A549 (cell line): ENCODE results near the gene MRPS31. TPM values are rescaled to one million over a fixed set of nuclear protein-coding genes. Genes with fewer than 3 reads are reported as not detected.

Experiments used
- ATAC-seq, 2 experiments: fragments of 200-7000 bp in 1 of 2; fragments of >200 bp in 1 of 2; cut with Nextera tagmentation in 1 of 2; cut with Tn5 transposase in 1 of 2; 3 replicates each; pipeline versions ENCODE4 v1.8.0 to v1.9.1; 2018 to 2020; ENCODE audit warnings: mild to moderate bottlenecking in 1 of 2, moderate library complexity in 1 of 2
- CTCF ChIA-PET: fragments of 300-600 bp; sonication (Branson Sonifier 250); formaldehyde crosslinking; extraction: SDS; loops from one replicate; lab custom pipeline; 2021; ENCODE audit warnings: antibody characterized with exemption, inconsistent platforms; lab: Yijun Ruan, JAX
- POLR2A ChIA-PET: fragments of 350-600 bp; formaldehyde crosslinking; extraction: SDS; loops from one replicate; lab custom pipeline; 2021; ENCODE audit warnings: antibody characterized with exemption, inconsistent platforms; lab: Yijun Ruan, JAX
- DNase-seq, 2 experiments: peaks; one replicate each; pipeline versions ENCODE4 v3.0.0 to v3.0.0-alpha.2; 2011 to 2016; ENCODE audit warnings: low read depth in 1 of 2, low spot score in 1 of 2
- FAIRE-seq: peaks from 2 replicates; lab custom pipeline; 2011; peaks lifted over from hg19 to GRCh38; lab: Jason Lieb, UNC
- H3K27ac ChIP-seq, 2 experiments: fragments of >200 bp; sonication (Bioruptor Twin); formaldehyde crosslinking; 3 replicates each; pipeline ENCODE4 v1.5.1; 2016 to 2017
- H3K4me1 ChIP-seq: fragments of >200 bp; sonication (Bioruptor Twin); formaldehyde crosslinking; 3 replicates; pipeline ENCODE4 v1.6.1; 2016
- H3K4me2 ChIP-seq: fragments of >200 bp; sonication (Bioruptor Twin); formaldehyde crosslinking; 3 replicates; pipeline ENCODE4 v1.6.1; 2016
- H3K4me3 ChIP-seq: fragments of >200 bp; sonication (Bioruptor Twin); formaldehyde crosslinking; 3 replicates; pipeline ENCODE4 v1.5.1; 2016
- H3K9me3 ChIP-seq: fragments of >200 bp; sonication (Bioruptor Twin); formaldehyde crosslinking; 3 replicates; pipeline ENCODE4 v1.6.1; 2016
- EHMT2 ChIP-seq: fragments of 200-600 bp; sonication (generic); IDR thresholded peaks from 2 replicates; pipeline ENCODE4 v1.6.1; 2016; ENCODE audit warnings: antibody characterized with exemption, low read depth, mild to moderate bottlenecking, moderate library complexity
- ESRRA ChIP-seq: fragments of 150-350 bp; IDR thresholded peaks from 2 replicates; pipeline ENCODE4 v1.6.1; 2014; ENCODE audit warnings: mild to moderate bottlenecking, low read length, borderline replicate concordance
- GATA3 ChIP-seq: IDR thresholded peaks from 2 replicates; pipeline ENCODE4 v1.6.1; 2012; ENCODE audit warnings: borderline replicate concordance
- HDAC2 ChIP-seq: fragments of 200-600 bp; sonication (generic); IDR thresholded peaks from 2 replicates; pipeline ENCODE4 v1.6.1; 2016
- HOXA7 ChIP-seq: fragments of 250-450 bp; sonication (Bioruptor Pico); IDR thresholded peaks from 2 replicates; pipeline ENCODE4 v1.5.0; 2020; ENCODE audit warnings: mild to moderate bottlenecking, moderate library complexity
- HOXB5 ChIP-seq: fragments of 250-450 bp; sonication (Bioruptor Pico); IDR thresholded peaks from 2 replicates; pipeline ENCODE4 v1.5.0; 2020; ENCODE audit warnings: mild to moderate bottlenecking, moderate library complexity
- MAFK ChIP-seq: fragments of 450-650 bp; IDR thresholded peaks from 2 replicates; pipeline ENCODE4 v1.6.1; 2014; ENCODE audit not compliant: partially characterized antibody
- MAZ ChIP-seq: fragments of 150-350 bp; IDR thresholded peaks from 2 replicates; pipeline ENCODE4 v1.6.1; 2014; ENCODE audit warnings: antibody characterized with exemption, low read depth, low read length, borderline replicate concordance
- MYC ChIP-seq: IDR thresholded peaks from 2 replicates; pipeline ENCODE4 v1.6.1; 2012; ENCODE audit warnings: mild to moderate bottlenecking, inconsistent platforms, low read length, improper control_type of control experiment, borderline replicate concordance
- NFE2L2 ChIP-seq: fragments of 150-350 bp; conservative IDR thresholded peaks from 2 replicates; pipeline ENCODE4 v1.6.1; 2014; ENCODE audit warnings: low read length
- RAD21 ChIP-seq, 2 experiments: fragments of >200 bp in 1 of 2; sonication (Bioruptor Twin) in 1 of 2; formaldehyde crosslinking in 1 of 2; IDR thresholded peaks in 1 of 2; conservative IDR thresholded peaks in 1 of 2; 2 replicates in 1 of 2; 3 replicates in 1 of 2; pipeline ENCODE4 v1.6.1; 2012 to 2018; ENCODE audit warnings: inconsistent platforms in 1 of 2
- RARB ChIP-seq: fragments of 250-450 bp; sonication (Bioruptor Pico); IDR thresholded peaks from 2 replicates; pipeline ENCODE4 v1.8.0; 2021; ENCODE audit warnings: mild to moderate bottlenecking, moderate library complexity
- SREBF2 ChIP-seq: fragments of 450-650 bp; IDR thresholded peaks from 2 replicates; pipeline ENCODE4 v1.6.1; 2014; ENCODE audit warnings: mild to moderate bottlenecking, moderate library complexity
- ZC3H11A ChIP-seq: fragments of 450-650 bp; IDR thresholded peaks from 2 replicates; pipeline ENCODE4 v1.6.1; 2014; ENCODE audit warnings: antibody characterized with exemption, mild to moderate bottlenecking
- ZFP36 ChIP-seq: fragments of 450-650 bp; IDR thresholded peaks from 2 replicates; pipeline ENCODE4 v1.6.1; 2014; ENCODE audit warnings: borderline replicate concordance; ENCODE audit not compliant: partially characterized antibody
- ZNF302 ChIP-seq: fragments of 250-450 bp; sonication (Bioruptor Pico); IDR thresholded peaks from 2 replicates; pipeline ENCODE4 v1.9.0; 2021; ENCODE audit warnings: inconsistent platforms, mild to moderate bottlenecking, moderate library complexity
- ZSCAN20 ChIP-seq: fragments of 250-450 bp; sonication (Bioruptor Pico); IDR thresholded peaks from 2 replicates; pipeline ENCODE4 v1.8.0; 2022; ENCODE audit warnings: mild to moderate bottlenecking, moderate library complexity
- WGBS: methylation state at CpG from one replicate; pipeline ENCODE4 v1.1.6; 2017; ENCODE audit errors: missing lambda C conversion rate; 5-methylcytosine and 5-hydroxymethylcytosine counted together
- polyA plus RNA-seq, 4 experiments: library from polyadenylated mRNA; depleted of rRNA in 3 of 4; stranded (reverse); fragments of >200 nt; fragmentation: RNase III in 1 of 4; extraction: RNeasy Plus Mini Kit Qiagen cat#74134 plus additional on column Dnase treatment in 1 of 4; gene quantifications; 2 replicates in 3 of 4; 3 replicates in 1 of 4; pipeline ENCODE4 v1.2.3, GENCODE V29; 2011 to 2017
- small RNA-seq, 6 experiments: library from RNA; depleted of rRNA; stranded (forward); fragments of <200 nt; gene quantifications; one replicate each; pipeline ENCODE3, GENCODE V24; 2012
- TF ChIP-seq, protein P1 (sequence below): fragments of 450-650 bp; IDR thresholded peaks from 2 replicates; pipeline ENCODE4 v1.6.1; 2014; ENCODE audit warnings: antibody characterized with exemption

MRPS31 gene
- polyA plus RNA-seq, 2 of the 4 experiments (the other 2 are of a cell fraction) = 14.2 to 30.3 TPM

DNA sequence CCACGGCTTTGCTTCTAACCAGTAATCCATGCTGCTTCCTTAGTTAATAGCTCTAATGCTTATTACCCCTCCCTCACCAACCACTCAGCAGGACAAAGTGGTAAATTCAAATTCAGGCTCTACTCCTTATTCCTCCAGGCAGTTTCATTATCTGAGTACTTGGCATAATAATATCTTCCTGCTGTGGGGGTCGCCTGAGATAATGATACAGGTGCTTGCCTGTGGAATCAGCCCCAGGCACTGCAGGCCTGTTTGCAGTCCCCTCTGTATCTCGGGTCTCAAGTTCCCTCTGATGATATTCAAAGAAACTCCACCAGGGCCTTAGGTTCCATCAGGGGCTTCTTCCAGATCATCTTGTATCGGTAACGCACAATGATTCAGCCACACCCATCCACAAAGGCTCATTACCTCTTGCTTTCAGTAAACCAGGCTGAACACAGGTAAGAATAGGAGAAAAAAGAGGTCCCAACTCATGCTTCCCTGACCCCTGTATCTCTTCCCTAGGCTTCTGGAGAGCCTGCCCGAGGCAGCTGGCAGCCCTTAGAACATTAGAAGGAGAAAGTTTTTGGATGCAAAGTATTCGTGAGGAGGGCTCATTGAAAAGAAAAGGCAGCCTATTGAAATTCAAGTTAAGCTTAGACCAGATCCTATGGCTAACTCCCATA, 90.2 kb downstream of the MRPS31 start:
- ChIA-PET POLR2A (no interaction called here), CTCF (interaction anchor here (0.6 to 8.7 kb wide), 6 partner anchors 7 to 910 kb away, joined by 3 to 56 read pairs (median 4); no protein-coding TSS in a partner anchor)
- no peak overlapping the region for H3K27ac ChIP-seq
- no peak overlapping the region for H3K4me2 ChIP-seq
- DNase-seq (no peak), ATAC-seq (no peak), FAIRE-seq (no peak)
- H3K4me1 ChIP-seq = no peaks in the 10 kb centered on the region
- no peak for TF ChIP-seq ZC3H11A
- TF ChIP-seq RARB = no peak
- no peak for TF ChIP-seq ZSCAN20 (CRISPR knock-in tag)
- no peak for TF ChIP-seq HOXA7 (CRISPR knock-in tag)
- no peak for TF ChIP-seq ESRRA
- TF ChIP-seq RAD21 (conservative IDR thresholded peaks at IDR 0.05 in 1 of 2, IDR thresholded peaks at IDR 0.05 in 1 of 2) = no peak
- no peak for TF ChIP-seq HDAC2
- TF ChIP-seq, protein P1, sequence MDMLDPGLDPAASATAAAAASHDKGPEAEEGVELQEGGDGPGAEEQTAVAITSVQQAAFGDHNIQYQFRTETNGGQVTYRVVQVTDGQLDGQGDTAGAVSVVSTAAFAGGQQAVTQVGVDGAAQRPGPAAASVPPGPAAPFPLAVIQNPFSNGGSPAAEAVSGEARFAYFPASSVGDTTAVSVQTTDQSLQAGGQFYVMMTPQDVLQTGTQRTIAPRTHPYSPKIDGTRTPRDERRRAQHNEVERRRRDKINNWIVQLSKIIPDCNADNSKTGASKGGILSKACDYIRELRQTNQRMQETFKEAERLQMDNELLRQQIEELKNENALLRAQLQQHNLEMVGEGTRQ = no peak
- H3K4me3 ChIP-seq = no peak overlapping the region
- H3K9me3 ChIP-seq = no peaks in the 10 kb centered on the region
- WGBS = 81% methylated on average over 7 of the region's 7 CpGs

DNA sequence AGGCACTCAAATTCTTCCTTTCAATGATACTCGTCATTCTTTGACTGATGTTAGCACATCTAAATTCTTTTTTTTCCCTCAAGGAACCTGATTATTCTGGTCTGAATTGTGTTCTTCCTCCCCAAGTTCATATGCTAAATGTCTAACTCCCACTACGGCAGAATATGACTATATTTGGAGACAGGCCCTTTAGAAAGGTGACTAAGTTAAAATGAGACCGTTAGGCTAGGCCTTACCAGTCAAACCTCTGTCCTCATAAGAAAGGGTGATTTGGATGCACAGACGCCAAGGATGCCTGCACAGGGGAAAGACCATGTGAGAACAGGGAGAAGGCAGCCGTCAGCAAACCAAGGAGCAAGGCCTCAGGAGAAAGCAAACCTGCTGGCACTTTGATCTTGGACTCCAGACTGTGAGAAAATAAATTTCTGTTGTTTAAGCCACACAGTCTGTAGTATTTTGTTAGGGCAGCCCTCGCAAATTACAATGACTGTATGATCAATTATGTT, 91.5 kb downstream of the MRPS31 start:
- DNase-seq = no peak
- WGBS = 82% methylated on average over 6 of the region's 6 CpGs
- H3K4me2 ChIP-seq = no peak overlapping the region
- no peak overlapping the region for H3K4me3 ChIP-seq
- ChIA-PET POLR2A (no interaction called here), CTCF (interaction anchor here (1.2 to 8.7 kb wide), 3 partner anchors 11 to 737 kb away, joined by 3 to 56 read pairs (median 7); no protein-coding TSS in a partner anchor)
- TF ChIP-seq EHMT2 (no peak), ESRRA (no peak), NFE2L2 (no peak), MYC (no peak), ZFP36 (no peak), HOXB5 (CRISPR knock-in tag) (no peak), SREBF2 (no peak), GATA3 (no peak), MAFK (no peak), ZNF302 (CRISPR knock-in tag) (no peak), MAZ (no peak)
- no peak overlapping the region for H3K27ac ChIP-seq
- no peaks in the 10 kb centered on the region for H3K4me1 ChIP-seq
- FAIRE-seq = no peak
- no peaks in the 10 kb centered on the region for H3K9me3 ChIP-seq
- ATAC-seq = no peak

Small RNAs within 50 kb of the gene (small RNA-seq; reads per million reads assigned to genes)
- gene MIR320D1 = 0 reads per million in 6 experiments
- gene MIR621 = 0 reads per million in 6 experiments
- gene RF00017 = 0 reads per million in 6 experiments

Other genes starting within 250 kb of the MRPS31 start
- 3.6 and 3.9 TPM in 2 replicates for gene FOXO1, start 104.5 kb downstream of the MRPS31 start, polyA plus RNA-seq (2011; rRNA removed)
- 2.0 to 2.3 TPM (median 2.2 TPM) in 3 replicates for gene FOXO1, start 104.5 kb downstream of the MRPS31 start, polyA plus RNA-seq (2017; fragmentation: RNase III; extraction: RNeasy Plus Mini Kit Qiagen cat#74134 plus additional on column Dnase treatment)
- 17.8 and 23.3 TPM in 2 replicates for gene SLC25A15, start 18.4 kb upstream of the MRPS31 start, polyA plus RNA-seq (2011; rRNA removed)
- 14.0 to 17.2 TPM (median 14.1 TPM) in 3 replicates for gene SLC25A15, start 18.4 kb upstream of the MRPS31 start, polyA plus RNA-seq (2017; fragmentation: RNase III; extraction: RNeasy Plus Mini Kit Qiagen cat#74134 plus additional on column Dnase treatment)
- gene ELF1, start 248.1 kb upstream of the MRPS31 start, polyA plus RNA-seq (2011; rRNA removed) = 40.5 and 45.0 TPM in 2 replicates
- 21.4 to 27.1 TPM (median 24.9 TPM) in 3 replicates for gene ELF1, start 248.1 kb upstream of the MRPS31 start, polyA plus RNA-seq (2017; fragmentation: RNase III; extraction: RNeasy Plus Mini Kit Qiagen cat#74134 plus additional on column Dnase treatment)